MM.1S (cell line): Measurements from ENCODE around the gene BRINP2.

Source experiments
- DNase-seq: peaks from one replicate; pipeline ENCODE4 v3.0.0-alpha.2; 2015
- H2AFZ ChIP-seq: fragments of 300-600 bp; sonication (generic); 2 replicates; pipeline ENCODE4 v1.6.0; 2016; ENCODE audit warnings: antibody characterized with exemption, low read length
- H3F3A ChIP-seq: fragments of 300-600 bp; sonication (generic); 2 replicates; pipeline ENCODE4 v1.6.1; 2016; ENCODE audit warnings: mild to moderate bottlenecking, antibody characterized with exemption, low read length, moderate library complexity, mixed read lengths; ENCODE audit not compliant: insufficient read depth
- H3K27ac ChIP-seq: fragments of 300-600 bp; sonication (generic); 2 replicates; pipeline ENCODE4 v1.5.1; 2016; ENCODE audit warnings: mild to moderate bottlenecking, low read length
- H3K27me3 ChIP-seq: fragments of 300-600 bp; sonication (generic); replicated peaks from 2 replicates; pipeline ENCODE4 v1.6.0; 2016; ENCODE audit warnings: low read length; ENCODE audit not compliant: insufficient read depth
- H3K36me3 ChIP-seq: fragments of 300-600 bp; sonication (generic); replicated peaks from 2 replicates; pipeline ENCODE4 v1.6.1; 2016; ENCODE audit warnings: mild to moderate bottlenecking, low read length, mixed read lengths; ENCODE audit not compliant: insufficient read depth
- H3K4me1 ChIP-seq: fragments of 300-600 bp; sonication (generic); 2 replicates; pipeline ENCODE4 v1.6.1; 2016; ENCODE audit warnings: low read length, mixed read lengths
- H3K4me2 ChIP-seq: fragments of 300-600 bp; sonication (generic); 2 replicates; pipeline ENCODE4 v1.6.0; 2016; ENCODE audit warnings: low read depth, low read length
- H3K4me3 ChIP-seq: fragments of 300-600 bp; sonication (generic); 2 replicates; pipeline ENCODE4 v1.5.1; 2016; ENCODE audit warnings: low read length, mixed read lengths
- H3K79me2 ChIP-seq: fragments of 300-600 bp; sonication (generic); 2 replicates; pipeline ENCODE4 v1.6.1; 2016; ENCODE audit warnings: mixed run types, low read length, mixed read lengths
- H3K9ac ChIP-seq: fragments of 300-600 bp; sonication (generic); 2 replicates; pipeline ENCODE4 v1.6.1; 2016; ENCODE audit warnings: low read length, mixed read lengths
- H3K9me2 ChIP-seq: fragments of 300-600 bp; sonication (generic); replicated peaks from 2 replicates; pipeline ENCODE4 v1.6.1; 2016; ENCODE audit warnings: mild to moderate bottlenecking, low read length, mixed read lengths; ENCODE audit not compliant: insufficient read depth
- H3K9me3 ChIP-seq: fragments of 300-600 bp; sonication (generic); replicated peaks from 2 replicates; pipeline ENCODE4 v1.6.1; 2016; ENCODE audit warnings: mild to moderate bottlenecking, low read length, mixed read lengths; ENCODE audit not compliant: insufficient read depth
- H4K20me1 ChIP-seq: fragments of 300-600 bp; sonication (generic); 2 replicates; pipeline ENCODE4 v1.6.1; 2016; ENCODE audit warnings: mild to moderate bottlenecking, low read length, moderate library complexity, mixed read lengths; ENCODE audit not compliant: insufficient read depth
- EZH2 ChIP-seq: fragments of 300-600 bp; sonication (generic); optimal IDR thresholded peaks from 2 replicates; pipeline ENCODE3; 2017; ENCODE audit warnings: low read depth, mild to moderate bottlenecking, antibody characterized with exemption, low read length, mixed read lengths
- EZH2phosphoT487 ChIP-seq: fragments of 300-600 bp; sonication (generic); IDR thresholded peaks from 2 replicates; pipeline ENCODE4 v1.6.1; 2018; ENCODE audit warnings: antibody characterized with exemption, low read length
- TF ChIP-seq, protein P1 (sequence below): fragments of 300-600 bp; sonication (generic); IDR thresholded peaks from 2 replicates; pipeline ENCODE4 v1.5.1; 2016; ENCODE audit warnings: antibody characterized with exemption, low read length, mixed read lengths

BRINP2 gene

DNA sequence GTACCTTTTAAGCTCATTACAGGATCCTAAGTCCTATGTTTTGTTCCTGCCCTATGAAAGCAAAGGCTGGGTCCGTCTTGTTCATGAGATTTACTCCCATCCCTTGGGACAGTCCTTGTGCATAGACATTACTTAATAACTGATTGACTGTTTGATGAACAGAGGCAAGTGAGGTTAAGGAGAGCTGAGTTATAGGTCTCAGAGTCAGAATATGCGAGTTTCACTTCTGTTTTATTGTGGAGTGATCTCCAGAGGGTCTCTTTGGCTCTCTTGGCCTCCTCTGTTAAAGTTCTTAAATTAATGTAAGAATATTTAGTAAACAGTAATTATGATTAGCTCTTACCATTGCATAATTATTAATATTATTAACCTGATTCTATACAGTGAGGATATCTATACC lies 52.6 kb downstream of the BRINP2 start:
- Histone ChIP-seq H3K27ac (no peak overlapping the region), H3K27me3 (no peaks in the 10 kb centered on the region), H4K20me1 (no peaks in the 10 kb centered on the region), H3F3A (no peaks in the 10 kb centered on the region), H3K9me2 (no peaks in the 10 kb centered on the region), H3K9ac (no peak overlapping the region), H3K9me3 (no peaks in the 10 kb centered on the region), H3K79me2 (no peaks in the 10 kb centered on the region), H3K4me1 (no peaks in the 10 kb centered on the region), H2AFZ (no peak overlapping the region), H3K4me3 (no peak overlapping the region), H3K36me3 (no peaks in the 10 kb centered on the region), H3K4me2 (no peak overlapping the region)
- no peak for DNase-seq
- TF ChIP-seq EZH2 (no peak), EZH2phosphoT487 (no peak)
- TF ChIP-seq, protein P1, sequence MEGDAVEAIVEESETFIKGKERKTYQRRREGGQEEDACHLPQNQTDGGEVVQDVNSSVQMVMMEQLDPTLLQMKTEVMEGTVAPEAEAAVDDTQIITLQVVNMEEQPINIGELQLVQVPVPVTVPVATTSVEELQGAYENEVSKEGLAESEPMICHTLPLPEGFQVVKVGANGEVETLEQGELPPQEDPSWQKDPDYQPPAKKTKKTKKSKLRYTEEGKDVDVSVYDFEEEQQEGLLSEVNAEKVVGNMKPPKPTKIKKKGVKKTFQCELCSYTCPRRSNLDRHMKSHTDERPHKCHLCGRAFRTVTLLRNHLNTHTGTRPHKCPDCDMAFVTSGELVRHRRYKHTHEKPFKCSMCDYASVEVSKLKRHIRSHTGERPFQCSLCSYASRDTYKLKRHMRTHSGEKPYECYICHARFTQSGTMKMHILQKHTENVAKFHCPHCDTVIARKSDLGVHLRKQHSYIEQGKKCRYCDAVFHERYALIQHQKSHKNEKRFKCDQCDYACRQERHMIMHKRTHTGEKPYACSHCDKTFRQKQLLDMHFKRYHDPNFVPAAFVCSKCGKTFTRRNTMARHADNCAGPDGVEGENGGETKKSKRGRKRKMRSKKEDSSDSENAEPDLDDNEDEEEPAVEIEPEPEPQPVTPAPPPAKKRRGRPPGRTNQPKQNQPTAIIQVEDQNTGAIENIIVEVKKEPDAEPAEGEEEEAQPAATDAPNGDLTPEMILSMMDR, result no peak

DNA sequence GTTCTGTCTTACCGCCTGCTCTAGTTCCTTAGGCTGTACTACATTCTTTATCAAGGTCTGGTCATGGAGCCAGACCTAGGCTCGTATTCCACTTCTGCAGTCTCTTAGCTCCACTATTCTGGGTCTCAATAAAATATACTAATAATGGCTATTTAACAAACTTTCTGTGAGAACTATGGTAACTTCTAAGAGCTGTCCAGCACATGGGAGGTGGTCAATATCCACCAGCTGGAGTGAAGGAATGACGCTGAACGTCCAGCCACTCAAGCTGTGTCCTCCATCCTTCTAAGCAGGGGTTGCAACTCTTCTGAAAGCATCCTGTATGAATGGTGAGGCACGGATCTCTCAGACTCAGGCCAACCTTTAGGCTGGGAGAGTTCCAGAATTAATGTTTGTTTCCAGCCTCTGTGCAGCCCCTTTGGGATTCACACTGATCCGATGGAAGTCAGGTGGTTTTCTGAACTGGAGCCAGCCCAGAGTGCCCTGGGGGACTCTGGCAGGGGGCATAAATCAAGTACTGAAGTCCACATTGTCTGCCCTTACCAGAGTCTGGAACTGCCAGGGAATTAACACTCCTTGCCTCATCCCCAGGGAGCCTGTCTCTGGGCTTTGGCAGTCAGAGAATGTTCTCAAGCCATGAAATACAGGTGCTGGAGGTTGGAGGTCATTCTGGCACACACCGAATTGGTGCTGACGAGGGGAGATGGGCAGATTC lies 57.4 kb downstream of the BRINP2 start:
- no peaks in the 10 kb centered on the region for H3K27me3 ChIP-seq
- no peak overlapping the region for H2AFZ ChIP-seq
- no peak overlapping the region for H3K4me2 ChIP-seq
- H3K27ac ChIP-seq, result no peak overlapping the region
- H3K9me2 ChIP-seq, result no peaks in the 10 kb centered on the region
- H3K79me2 ChIP-seq, result no peaks in the 10 kb centered on the region
- H3K4me1 ChIP-seq, result no peaks in the 10 kb centered on the region
- no peak for DNase-seq
- H3F3A ChIP-seq, result no peaks in the 10 kb centered on the region
- no peaks in the 10 kb centered on the region for H4K20me1 ChIP-seq
- H3K9me3 ChIP-seq, result no peaks in the 10 kb centered on the region
- no peak for TF ChIP-seq EZH2
- TF ChIP-seq, protein P1, result no peak
- TF ChIP-seq EZH2phosphoT487, result no peak
- H3K36me3 ChIP-seq, result no peaks in the 10 kb centered on the region
- no peak overlapping the region for H3K4me3 ChIP-seq
- H3K9ac ChIP-seq, result no peak overlapping the region

DNA sequence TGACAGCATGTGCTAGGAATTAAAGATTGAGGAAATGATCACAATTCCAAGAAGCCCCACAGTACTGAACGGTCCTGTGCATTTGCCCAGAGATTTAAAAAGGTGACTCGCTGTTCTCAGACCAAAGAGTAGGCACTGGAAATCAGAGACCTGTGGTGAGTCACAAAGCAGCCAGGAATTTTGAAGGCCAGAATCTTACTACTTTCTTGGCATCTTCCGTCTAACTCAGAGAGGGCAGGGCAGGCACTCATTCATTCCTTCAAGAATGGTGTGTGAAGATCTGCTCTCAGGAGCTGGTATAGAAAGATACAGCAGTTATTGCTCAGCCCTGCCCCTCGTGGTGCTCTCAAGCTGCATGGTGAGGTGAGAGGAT lies 57.9 kb downstream of the BRINP2 start:
- H4K20me1 ChIP-seq, result no peaks in the 10 kb centered on the region
- TF ChIP-seq EZH2phosphoT487 (no peak), EZH2 (no peak)
- TF ChIP-seq, protein P1, result no peak
- DNase-seq, result no peak

More for the DNA sequence above, 57.9 kb downstream of the BRINP2 start:
- Histone ChIP-seq H3K4me1 (no peaks in the 10 kb centered on the region), H3K4me3 (no peak overlapping the region), H2AFZ (no peak overlapping the region), H3K36me3 (no peaks in the 10 kb centered on the region), H3K9me3 (no peaks in the 10 kb centered on the region), H3K27me3 (no peaks in the 10 kb centered on the region), H3K79me2 (no peaks in the 10 kb centered on the region), H3F3A (no peaks in the 10 kb centered on the region), H3K9ac (no peak overlapping the region), H3K4me2 (no peak overlapping the region), H3K9me2 (no peaks in the 10 kb centered on the region), H3K27ac (no peak overlapping the region)
